Activated CD8-positive, alpha-beta memory T cell treated with anti-CD3 and anti-CD28 coated beads for 1 hour (primary cell): Measurements from ENCODE around the gene GNA14.
"Not testable (repeated sequence)": the region's sequence is repeated elsewhere in the genome, so short reads cannot be mapped to it uniquely, and the experiment has no call there.

Source experiments
- DNase-seq, 2 donors: peaks; one replicate each; pipeline ENCODE4 v3.0.0-alpha.2; 2020; ENCODE audit warnings: low read depth in 1 of 2; ENCODE audit errors: extremely low read depth in 1 of 2

Gene GNA14

GRCh38 chr9:77647267-77648233, 572 bp downstream of the GNA14 start:
- no peak for DNase-seq

DNA sequence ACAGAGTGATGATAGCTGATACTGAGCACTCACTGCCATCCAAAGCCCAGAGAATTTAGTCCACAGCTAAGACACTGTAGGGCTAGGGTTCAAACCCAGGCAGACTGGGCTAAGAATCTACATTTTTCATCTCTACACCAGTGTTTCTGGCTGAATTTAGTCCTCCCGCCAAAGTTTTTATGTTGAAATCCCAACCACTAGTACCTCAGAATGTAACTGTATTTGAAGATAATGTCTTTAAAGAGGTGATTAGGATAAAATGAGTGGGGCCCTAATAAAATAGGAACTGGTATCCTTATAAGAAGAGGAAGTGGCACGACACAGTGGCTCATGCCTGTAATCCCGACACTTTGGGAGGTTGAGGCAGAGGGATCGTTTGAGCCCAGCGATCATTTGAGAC, 4.3 kb downstream of the GNA14 start:
- no peak for DNase-seq

GRCh38 chr9:77640741-77641580, 7.2 kb downstream of the GNA14 start:
- DNase-seq = no peak

DNA sequence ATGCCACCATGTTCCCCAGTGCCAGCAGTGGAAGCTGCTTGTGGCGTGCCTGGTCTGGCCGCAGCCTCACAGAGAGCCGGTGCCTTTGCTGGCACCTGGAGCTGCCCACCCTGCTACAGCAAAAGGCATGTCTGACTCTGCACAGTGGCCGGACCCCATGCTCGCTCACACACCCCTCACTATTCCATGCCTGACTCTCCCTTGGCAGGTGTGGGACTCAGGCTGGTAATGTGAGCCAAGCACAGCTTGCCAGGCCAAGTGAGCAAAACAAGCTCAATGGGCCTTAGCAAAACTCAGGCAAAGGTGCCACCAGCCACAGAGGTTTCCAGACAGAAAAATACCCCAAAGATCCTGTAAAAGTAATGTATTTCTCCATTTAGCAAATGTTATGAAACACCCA, 15.5 kb downstream of the GNA14 start:
- no peak for DNase-seq

GRCh38 chr9:77628864-77629263, 19.3 kb downstream of the GNA14 start:
- not testable (repeated sequence) for DNase-seq

- no peak for DNase-seq
Measured at GRCh38 chr9:77616191-77616590, 31.9 kb downstream of the GNA14 start.

- DNase-seq = no peak
Measured at GRCh38 chr9:77614645-77615044, 33.5 kb downstream of the GNA14 start.

DNA sequence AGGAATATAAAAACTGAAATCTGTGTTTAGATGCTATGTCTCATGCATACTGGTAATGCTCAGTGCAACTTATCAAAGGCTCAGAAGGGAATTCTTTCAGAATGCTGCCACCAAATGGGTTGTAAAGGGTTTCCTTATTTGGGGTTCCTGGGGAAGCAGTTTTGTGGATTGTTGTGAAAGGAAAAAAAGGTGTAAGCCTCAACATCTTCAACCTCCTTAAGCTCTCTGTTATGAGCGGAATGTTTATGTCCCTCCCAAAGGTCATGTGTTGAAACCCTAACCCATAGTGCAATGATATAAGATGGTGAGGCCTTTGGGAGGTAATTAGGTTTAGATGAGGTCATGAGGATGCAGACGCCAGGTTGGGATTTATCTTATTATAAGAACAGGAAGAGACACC, 41.6 kb downstream of the GNA14 start:
- DNase-seq = no peak

DNA sequence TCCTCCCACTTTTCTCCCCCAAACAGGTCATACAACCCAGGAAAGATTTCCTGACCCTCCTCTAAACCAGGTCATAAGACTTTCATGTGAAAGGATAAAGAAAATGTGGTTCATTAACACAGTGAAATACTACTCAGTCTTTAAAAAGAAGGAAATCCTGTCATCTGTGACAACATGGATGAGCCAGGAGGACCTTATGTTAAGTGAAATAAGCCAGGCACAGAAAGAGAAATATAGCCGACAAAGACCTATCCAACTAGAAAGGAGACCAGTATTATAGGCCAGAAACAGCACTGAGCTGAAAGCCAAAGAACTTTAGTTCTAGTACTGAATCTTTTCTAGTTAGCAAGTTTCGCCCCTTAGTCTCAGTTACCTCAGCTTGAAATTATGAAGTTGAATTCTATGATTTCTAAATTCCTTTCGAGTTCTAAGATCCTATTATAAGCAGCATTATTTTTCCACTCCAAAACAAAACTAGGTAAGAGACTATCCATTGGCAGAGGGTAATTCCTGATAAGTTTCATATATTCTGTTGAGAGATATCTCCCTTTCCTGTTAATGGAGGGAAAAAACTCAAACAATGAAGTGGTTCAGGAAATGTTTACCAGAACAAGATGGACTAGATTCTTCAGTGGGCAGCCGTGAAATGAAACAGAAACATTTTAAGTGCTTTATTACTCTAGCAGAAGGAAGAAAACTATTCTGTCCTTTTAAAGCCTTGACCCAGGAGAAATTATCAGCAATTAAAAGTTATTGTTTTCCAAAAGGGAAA, 42.5 kb downstream of the GNA14 start:
- no peak for DNase-seq

- no peak for DNase-seq
Measured at GRCh38 chr9:77604316-77604715, 43.8 kb downstream of the GNA14 start.

GRCh38 chr9:77602852-77603251, 45.3 kb downstream of the GNA14 start:
- no peak for DNase-seq

GRCh38 chr9:77601476-77602099, 46.5 kb downstream of the GNA14 start:
- no peak for DNase-seq

DNA sequence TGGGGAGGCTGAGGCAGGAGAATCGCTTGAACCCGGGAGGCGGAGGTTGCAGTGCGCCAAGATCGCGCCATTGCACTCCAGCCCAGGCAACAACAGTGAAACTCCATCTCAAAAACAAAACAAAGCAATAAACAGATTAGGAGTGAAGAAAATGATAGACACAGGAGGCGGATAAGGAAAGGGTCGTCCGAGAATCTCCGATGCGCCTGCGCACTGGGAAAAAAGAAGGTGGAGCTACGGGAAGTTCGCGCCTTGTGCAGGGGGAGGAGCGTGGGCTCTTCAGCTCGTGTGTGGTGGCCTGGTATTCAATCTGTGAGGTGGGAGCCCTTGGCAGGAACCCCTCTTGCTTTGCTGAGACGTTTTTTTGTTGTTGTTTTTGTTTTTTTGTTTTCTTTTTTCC, 47.3 kb downstream of the GNA14 start:
- no peak for DNase-seq

- DNase-seq = no peak
Measured at GRCh38 chr9:77599492-77599891, 48.6 kb downstream of the GNA14 start.

GRCh38 chr9:77598991-77599390, 49.1 kb downstream of the GNA14 start:
- DNase-seq = no peak

- DNase-seq = no peak
Measured at GRCh38 chr9:77598524-77598923, 49.6 kb downstream of the GNA14 start.

- DNase-seq = no peak
Measured at GRCh38 chr9:77597057-77597456, 51.1 kb downstream of the GNA14 start.

DNA sequence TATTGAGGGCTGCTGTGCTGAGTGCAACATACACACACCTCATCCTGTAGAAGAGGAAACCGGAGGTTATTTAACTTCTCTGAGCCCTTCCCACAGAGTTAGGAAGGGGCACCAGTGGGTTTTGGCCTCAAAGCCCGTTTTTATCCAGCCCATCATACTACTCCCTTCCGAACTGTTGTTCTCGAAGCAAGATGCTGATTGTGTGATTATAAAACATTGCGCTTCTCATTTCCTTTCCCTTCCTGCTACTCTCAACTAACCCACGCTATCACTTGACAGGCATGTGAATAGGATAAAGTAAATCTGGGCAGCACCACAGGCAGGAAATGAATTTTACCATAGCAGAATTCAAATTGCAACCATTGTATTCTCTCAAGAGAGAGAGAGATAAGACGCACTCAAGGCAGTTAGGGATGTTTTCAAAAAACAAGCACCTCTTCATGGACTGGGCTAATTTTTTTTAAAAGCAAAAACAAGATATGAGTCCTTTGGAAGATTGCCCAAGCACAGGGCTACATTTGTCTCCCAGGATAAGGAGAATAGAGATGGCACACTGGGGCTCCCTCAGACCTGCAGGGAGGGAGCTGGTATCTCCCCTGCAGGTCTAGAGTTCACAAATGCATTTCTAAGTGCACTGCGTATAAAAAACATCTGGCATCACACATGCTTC, 52.6 kb downstream of the GNA14 start:
- DNase-seq = no peak

- DNase-seq = no peak
Measured at GRCh38 chr9:77594963-77595362, 53.2 kb downstream of the GNA14 start.

DNA sequence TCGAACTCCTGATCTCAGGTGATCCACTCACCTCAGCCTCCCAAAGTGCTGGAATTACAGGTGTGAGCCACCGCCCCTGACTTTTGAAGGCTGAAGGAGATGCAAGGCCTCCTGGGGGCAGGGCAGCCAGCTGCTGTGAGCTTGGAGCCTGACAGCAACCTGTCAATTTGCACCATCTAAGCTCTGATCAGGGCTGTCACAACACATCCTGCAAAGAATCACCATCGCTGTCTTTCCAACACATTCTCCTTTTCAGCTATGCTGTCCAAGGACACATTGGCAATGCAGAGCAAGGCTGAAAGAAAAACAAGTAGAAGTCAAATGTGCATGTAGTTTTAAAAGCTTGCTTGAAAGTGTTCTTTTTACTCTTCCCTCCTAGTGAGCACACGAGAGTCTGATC, 54.6 kb downstream of the GNA14 start:
- no peak for DNase-seq
